ENCODE measurements around the gene CFH.
"Not testable (repeated sequence)": the region's sequence is repeated elsewhere in the genome, so short reads cannot be mapped to it uniquely, and the experiment has no call there.

CFH gene

GRCh38 chr1:196619721-196620120 is 32.1 kb upstream of the CFH start:
- no peak for TF ChIP-seq CTCF (conservative IDR thresholded peaks at IDR 0.05; ENCODE audit: low read depth, low read length)
- no peak for DNase-seq (ENCODE audit: low read depth)
- H3K4me3 ChIP-seq (ENCODE audit: low read depth, low read length): no peak overlapping the region

- no peak for TF ChIP-seq CTCF (conservative IDR thresholded peaks at IDR 0.05; ENCODE audit: low read depth, low read length)
- no peak for DNase-seq (ENCODE audit: low read depth)
- no peak overlapping the region for H3K4me3 ChIP-seq (ENCODE audit: low read depth, low read length)
Observed at GRCh38 chr1:196623079-196623478, 28.8 kb upstream of the CFH start.

GRCh38 chr1:196628838-196629237 is 23.0 kb upstream of the CFH start:
- no peak overlapping the region for H3K4me3 ChIP-seq (ENCODE audit: low read depth, low read length)
- TF ChIP-seq CTCF (conservative IDR thresholded peaks at IDR 0.05; ENCODE audit: low read depth, low read length): no peak
- DNase-seq (ENCODE audit: low read depth): no peak

GRCh38 chr1:196637606-196638005 is 14.2 kb upstream of the CFH start:
- no peak for DNase-seq (ENCODE audit: low read depth)
- no peak for TF ChIP-seq CTCF (conservative IDR thresholded peaks at IDR 0.05; ENCODE audit: low read depth, low read length)
- no peak overlapping the region for H3K4me3 ChIP-seq (ENCODE audit: low read depth, low read length)

- no peak overlapping the region for H3K4me3 ChIP-seq (ENCODE audit: low read depth, low read length)
- no peak for TF ChIP-seq CTCF (conservative IDR thresholded peaks at IDR 0.05; ENCODE audit: low read depth, low read length)
- DNase-seq (ENCODE audit: low read depth): no peak
Observed at GRCh38 chr1:196638466-196638865, 13.4 kb upstream of the CFH start.

- H3K4me3 ChIP-seq (ENCODE audit: low read depth, low read length): not testable (repeated sequence)
Observed at GRCh38 chr1:196639291-196639690, 12.6 kb upstream of the CFH start.

GRCh38 chr1:196640976-196641375 is 10.9 kb upstream of the CFH start:
- TF ChIP-seq CTCF (conservative IDR thresholded peaks at IDR 0.05; ENCODE audit: low read depth, low read length): no peak
- no peak overlapping the region for H3K4me3 ChIP-seq (ENCODE audit: low read depth, low read length)
- no peak for DNase-seq (ENCODE audit: low read depth)

More at GRCh38 chr1:196639291-196639690, 12.6 kb upstream of the CFH start:
- DNase-seq (ENCODE audit: low read depth): not testable (repeated sequence)

- no peak for TF ChIP-seq CTCF (conservative IDR thresholded peaks at IDR 0.05; ENCODE audit: low read depth, low read length)
- DNase-seq (ENCODE audit: low read depth): no peak
- H3K4me3 ChIP-seq (ENCODE audit: low read depth, low read length): no peak overlapping the region
Observed at GRCh38 chr1:196649990-196650389, 1.9 kb upstream of the CFH start.

Data from choroid plexus epithelial cell (primary cell).